Heart left ventricle (tissue), 16 donors: ENCODE data around the gene MTLN. TPM values are rescaled to one million over a fixed set of nuclear protein-coding genes. Genes with fewer than 3 reads are reported as not detected.

Experiments used
- ATAC-seq, 4 donors: fragments of 200-7000 bp; cut with Tn5 transposase; one replicate each; pipeline ENCODE4 v1.9.1; 2020 to 2022; ENCODE audit warnings: moderate library complexity in 4 of 4, mild to moderate bottlenecking in 3 of 4, moderate number of reproducible peaks in 1 of 4
- DNase-seq, 5 donors: peaks; one replicate each; pipeline ENCODE4 v3.0.0-alpha.2; 2020
- H3K27ac ChIP-seq, 12 donors: fragments of 200-600 bp; sonication (generic) in 4 of 12; one replicate each; pipeline versions ENCODE4 v1.5.0 to v1.8.0; 2016 to 2022; ENCODE audit warnings: mild to moderate bottlenecking in 2 of 12
- H3K27me3 ChIP-seq, 9 donors: fragments of 200-600 bp; sonication (generic) in 2 of 9; one replicate each; pipeline versions ENCODE4 v1.5.1 to v1.8.0; 2016 to 2022; ENCODE audit warnings: mild to moderate bottlenecking in 3 of 9
- H3K36me3 ChIP-seq, 9 donors: fragments of 200-600 bp; sonication (generic) in 2 of 9; one replicate each; pipeline versions ENCODE4 v1.5.0 to v1.8.0; 2018 to 2022; ENCODE audit warnings: mild to moderate bottlenecking in 2 of 9
- H3K4me1 ChIP-seq, 12 donors: fragments of 200-600 bp; sonication (generic) in 4 of 12; one replicate each; pipeline versions ENCODE4 v1.5.0 to v1.8.0; 2016 to 2022; ENCODE audit warnings: mild to moderate bottlenecking in 3 of 12
- H3K4me3 ChIP-seq, 12 donors: fragments of 200-600 bp; sonication (generic) in 4 of 12; one replicate each; pipeline versions ENCODE4 v1.5.0 to v1.8.0; 2017 to 2022; ENCODE audit warnings: mild to moderate bottlenecking in 9 of 12, moderate library complexity in 4 of 12
- H3K9me3 ChIP-seq, 12 donors: fragments of 200-600 bp; sonication (generic) in 4 of 12; one replicate each; pipeline versions ENCODE4 v1.5.0 to v1.8.0; 2016 to 2022; ENCODE audit warnings: mild to moderate bottlenecking in 1 of 12
- POLR2A ChIP-seq, 2 donors: fragments of 450-650 bp; IDR thresholded peaks; one replicate each; pipeline ENCODE4 v1.6.1; 2017; ENCODE audit warnings: antibody characterized with exemption in 2 of 2, mild to moderate bottlenecking in 2 of 2, moderate library complexity in 2 of 2
- WGBS, 4 donors: extraction: QIAGEN DNeasy Blood & Tissue Kit in 2 of 4; methylation state at CpG; one replicate each; pipeline versions ENCODE4 v1.1.5 to v1.1.7; 2013 to 2018; 5-methylcytosine and 5-hydroxymethylcytosine counted together
- intact Hi-C, 10 donors: fragments of 100-400 bp; cut with DNase I; formaldehyde crosslinking; loops; one replicate each; pipeline versions ENCODE4 v1.11.1 to v1.14.2; 2022
- polyA plus RNA-seq, 2 donors: library from polyadenylated mRNA; stranded (reverse); fragments of 200-250 nt; gene quantifications; one replicate each; pipeline ENCODE4 v1.2.3, GENCODE V29; 2013
- total RNA-seq, 9 donors: library from RNA; depleted of rRNA in 2 of 9; stranded (reverse); fragments of >200 nt in 2 of 9; fragmentation: NEBNext Ultra II Directional in 3 of 9; extraction: Animal tissue kit (Norgen Biotek cat#: 25700) in 3 of 9; gene quantifications; one replicate each; pipeline versions ENCODE4 v1.1.0 to v1.2.4, GENCODE V29; 2016 to 2023
- TF ChIP-seq, protein P1 (sequence below), 12 donors: fragments of 200-600 bp; sonication (generic) in 4 of 12; IDR thresholded peaks; one replicate each; pipeline versions ENCODE4 v1.5.0 to v1.8.0; 2018 to 2022; ENCODE audit warnings: antibody characterized with exemption in 12 of 12, mild to moderate bottlenecking in 5 of 12
- donor health status: ischemic (EF 13 %, LVEDD 7.1; RV severe dilation, severe dysfunction).
- donor health status: healthy with polysubstance abuse.
- donor health status: DM: no; HTN: yes; CAD: no.
- donor health status: DM: no; HTN: no; CAD: no.
- donor health status: ischemic (EF 25% LVEDD 6.9; RV normal size, moderate dysfunction).
- donor health status: ischemic (EF 25% LVEDD 5.7; RV mildly dilated, moderate dysfunction).
- donor health status: healthy.
- donor health status: DM: yes; HTN: yes; CAD: no.
- donor health status: ischemic (EF 35%, LVEDD 5.7; RV mildly dilated, moderate dysfunction).
- donor health status: nonischemic (EF 11% LVEDD 7.7; RV severe dilation, severe dysfunction).
- donor health status: DM: yes; HTN: yes; CAD: no.
- donor health status: PGD.
- donor health status: ischemic (EF 29% LVEDD 5.4; RV normal size, mild dysfunction).
- donor health status: nonischemic (EF 23%, LVEDD 6.1; RV moderate dilation, normal function).

The MTLN gene
- total and polyA plus RNA-seq, 11 donors, result 106 to 927 (median 169) TPM

DNA sequence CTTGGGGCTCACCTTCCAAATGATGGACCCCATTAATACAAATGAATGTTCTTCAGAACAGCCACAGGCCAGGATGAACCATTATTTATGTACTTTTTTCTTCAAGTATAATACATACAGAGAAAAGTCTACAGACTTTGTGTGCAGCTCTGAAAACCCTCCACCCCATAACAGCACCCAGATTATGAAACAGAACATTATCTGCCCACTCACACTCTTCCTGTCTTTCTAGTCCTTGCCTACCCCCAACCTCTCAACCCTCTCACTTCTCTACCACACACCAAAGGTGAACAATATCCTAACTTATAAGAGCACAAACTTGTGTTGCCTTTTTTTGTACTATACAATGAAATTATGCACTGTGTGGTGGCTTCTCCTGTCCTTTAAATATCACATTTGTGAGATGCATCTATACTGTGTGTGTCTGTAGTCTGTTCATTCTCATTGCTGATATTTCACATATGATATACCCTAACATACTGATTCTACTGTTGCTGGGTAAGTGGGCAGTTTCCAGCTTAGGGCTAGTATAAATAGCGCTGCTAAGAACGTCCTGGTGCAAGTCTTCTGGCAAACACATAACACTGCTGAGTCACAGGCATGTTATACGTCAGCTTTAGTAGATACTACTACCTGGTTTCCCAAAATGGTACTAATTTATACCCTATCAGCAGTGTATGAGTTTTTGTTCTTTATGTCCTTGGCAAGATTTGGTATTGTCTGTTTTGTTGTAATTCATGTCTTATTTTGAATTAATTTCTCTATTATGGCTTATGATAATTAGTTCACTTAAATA, 6.5 kb downstream of the MTLN start:
- Histone ChIP-seq H3K27ac (peak overlapping the region; percentile 40 to 85 (median 77)), H3K4me3 (peak overlapping the region in 4 of 12 donors; percentile 61 to 89 (median 79)), H3K36me3 (peaks cover 0 to 23% (median 14%) of the 10 kb centered on the region in 9 donors), H3K9me3 (no peaks in the 10 kb centered on the region), H3K27me3 (no peaks in the 10 kb centered on the region), H3K4me1 (peaks cover 0 to 26% (median 14%) of the 10 kb centered on the region in 12 donors)
- DNase-seq (peak in 2 of 5 donors; percentile 22 to 31), ATAC-seq (peak; percentile 52 to 79 (median 78))
- 29 to 49% (median 33%) methylated on average over 3 of the region's 3 CpGs for WGBS, 4 donors
- intact Hi-C loops, result no loop called here
- no peak for TF ChIP-seq POLR2A (IDR thresholded peaks at IDR 0.05)
- TF ChIP-seq, protein P1, sequence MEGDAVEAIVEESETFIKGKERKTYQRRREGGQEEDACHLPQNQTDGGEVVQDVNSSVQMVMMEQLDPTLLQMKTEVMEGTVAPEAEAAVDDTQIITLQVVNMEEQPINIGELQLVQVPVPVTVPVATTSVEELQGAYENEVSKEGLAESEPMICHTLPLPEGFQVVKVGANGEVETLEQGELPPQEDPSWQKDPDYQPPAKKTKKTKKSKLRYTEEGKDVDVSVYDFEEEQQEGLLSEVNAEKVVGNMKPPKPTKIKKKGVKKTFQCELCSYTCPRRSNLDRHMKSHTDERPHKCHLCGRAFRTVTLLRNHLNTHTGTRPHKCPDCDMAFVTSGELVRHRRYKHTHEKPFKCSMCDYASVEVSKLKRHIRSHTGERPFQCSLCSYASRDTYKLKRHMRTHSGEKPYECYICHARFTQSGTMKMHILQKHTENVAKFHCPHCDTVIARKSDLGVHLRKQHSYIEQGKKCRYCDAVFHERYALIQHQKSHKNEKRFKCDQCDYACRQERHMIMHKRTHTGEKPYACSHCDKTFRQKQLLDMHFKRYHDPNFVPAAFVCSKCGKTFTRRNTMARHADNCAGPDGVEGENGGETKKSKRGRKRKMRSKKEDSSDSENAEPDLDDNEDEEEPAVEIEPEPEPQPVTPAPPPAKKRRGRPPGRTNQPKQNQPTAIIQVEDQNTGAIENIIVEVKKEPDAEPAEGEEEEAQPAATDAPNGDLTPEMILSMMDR (IDR thresholded peaks at IDR 0.05), result no peak

GRCh38 chr2:110204408-110205385, 7.7 kb downstream of the MTLN start, which contains the start of gene NPHP1:
Gene NPHP1, minus strand, starts transcription at chr2:110205013. Its CDS starts 45 bp downstream, at chr2:110204968.
- Histone ChIP-seq H3K27me3 (no peaks in the 10 kb centered on the region), H3K4me3 (peak within 1 kb of the TSS; percentile 55 to 97 (median 78)), H3K4me1 (peaks cover 0 to 21% (median 12%) of the 10 kb centered on the region in 12 donors), H3K27ac (peak within 1 kb of the TSS; percentile 40 to 85 (median 77)), H3K9me3 (no peaks in the 10 kb centered on the region), H3K36me3 (peaks cover 0 to 15% (median 4%) of the 10 kb centered on the region in 9 donors)
- intact Hi-C loops, result no loop called here
- peak in 1 of 2 donors; percentile 63 for TF ChIP-seq POLR2A (IDR thresholded peaks at IDR 0.05)
- TF ChIP-seq, protein P1 (IDR thresholded peaks at IDR 0.05), result no peak
- ATAC-seq (peak; percentile 86 to 95 (median 92)), DNase-seq (peak; percentile 87 to 93 (median 88))
- WGBS, 4 donors, result 1 to 3% (median 1%) methylated on average over 43 of the region's 43 CpGs

- no peak for DNase-seq
- no peak for TF ChIP-seq POLR2A (IDR thresholded peaks at IDR 0.05)
- TF ChIP-seq, protein P1 (IDR thresholded peaks at IDR 0.05), result no peak
- H3K9me3 ChIP-seq, result no peaks in the 10 kb centered on the region
- H3K36me3 ChIP-seq, result peaks cover 0 to 14% (median 2%) of the 10 kb centered on the region in 9 donors
- no peaks in the 10 kb centered on the region for H3K4me1 ChIP-seq
- no peak for ATAC-seq
- H3K4me3 ChIP-seq, result no peak overlapping the region
- WGBS, 4 donors, result 73 to 77% (median 76%) methylated on average over 3 of the region's 3 CpGs
- H3K27me3 ChIP-seq, result no peaks in the 10 kb centered on the region
- intact Hi-C loops, result no loop called here
- H3K27ac ChIP-seq, result no peak overlapping the region
Measured at GRCh38 chr2:110198016-110198415, 14.3 kb downstream of the MTLN start.
